ENCODE data around the gene AGPAT3. TPM values are rescaled to one million over a fixed set of nuclear protein-coding genes. Genes with fewer than 3 reads are reported as not detected.

AGPAT3 gene
- total and polyA plus RNA-seq, 2 donors (not counting 3 experiments of a cell fraction or from before 2014, with no cell fraction given): 39.9 to 76.7 TPM

GRCh38 chr21:43832648-43833047 is 32.4 kb upstream of the AGPAT3 start:
- Histone ChIP-seq H3K9me1 (replicated peaks; ENCODE audit: control insufficient read depth, extremely low read depth, insufficient read depth, low read length) (no peaks in the 10 kb centered on the region), H3K9me3 (replicated peaks; ENCODE audit: control insufficient read depth, insufficient read depth, low read length) (no peaks in the 10 kb centered on the region), H3K27me3 (ENCODE audit: control insufficient read depth in 2 of 2, insufficient read depth in 2 of 2, low read length in 2 of 2) (peaks cover 0 to 6% of the 10 kb centered on the region in 2 experiments), H3K27ac (ENCODE audit: insufficient read depth, low read depth, low read length) (no peak overlapping the region), H3K79me2 (ENCODE audit: control insufficient read depth, insufficient read depth, low read length) (no peaks in the 10 kb centered on the region), H3K4me1 (ENCODE audit: control insufficient read depth, extremely low read depth, insufficient read depth, low read length) (no peaks in the 10 kb centered on the region), H4K20me1 (replicated peaks; ENCODE audit: control insufficient read depth, extremely low read depth, insufficient read depth, low read length) (no peaks in the 10 kb centered on the region), H2AFZ (ENCODE audit: low read depth, low read length) (no peak overlapping the region), H3K9ac (replicated peaks; ENCODE audit: extremely low read depth, insufficient read depth, low read length) (no peak overlapping the region), H3K4me2 (ENCODE audit: insufficient read depth, low read length) (no peak overlapping the region), H3K4me3 (replicated peaks in 1 of 3; ENCODE audit: insufficient read depth in 1 of 3, low read depth in 1 of 3, low read length in 3 of 3) (no peak overlapping the region), H3K36me3 (ENCODE audit: control insufficient read depth in 2 of 2, extremely low read depth in 1 of 2, insufficient read depth in 2 of 2, low read length in 2 of 2) (no peaks in the 10 kb centered on the region)
- CTCF ChIA-PET: interaction anchor here (2.2 kb wide), 1 partner anchor 16 kb away, joined by 5 read pairs; no protein-coding TSS in a partner anchor
- FAIRE-seq: no peak
- intact Hi-C loops (cut with micrococcal nuclease): no loop called here
- POLR2A ChIA-PET: no interaction called here
- TF ChIP-seq POLR2AphosphoS5 (IDR thresholded peaks at IDR 0.05; ENCODE audit: insufficient read depth, low read depth, low read length): no peak
- TF ChIP-seq MYC (IDR thresholded peaks at IDR 0.05; ENCODE audit: low read depth, low read length): no peak
- TF ChIP-seq EZH2 (IDR thresholded peaks at IDR 0.05; ENCODE audit: borderline replicate concordance, low read depth, low read length, severe bottlenecking): no peak
- TF ChIP-seq MAX (IDR thresholded peaks at IDR 0.05; ENCODE audit: insufficient read depth, insufficient read length): no peak
- TF ChIP-seq FOS (IDR thresholded peaks at IDR 0.05; ENCODE audit: borderline replicate concordance, insufficient read depth, low read length): no peak
- TF ChIP-seq CTCF (IDR thresholded peaks at IDR 0.05; ENCODE audit: extremely low read depth in 1 of 2, insufficient read depth in 1 of 2, low read depth in 1 of 2, low read length in 2 of 2): no peak
- TF ChIP-seq JUN (IDR thresholded peaks at IDR 0.05; ENCODE audit: borderline replicate concordance, insufficient read depth, insufficient read length, low read depth): no peak
- TF ChIP-seq GATA2 (IDR thresholded peaks at IDR 0.05; ENCODE audit: insufficient read depth, insufficient read length, low read depth, low read length): no peak
- TF ChIP-seq POLR2A (IDR thresholded peaks at IDR 0.05; ENCODE audit: low read depth, low read length): no peak
- DNase-seq (ENCODE audit: low read depth, low spot score): no peak
- BruUV-seq (replicated peaks): no TSS peak
- dilution Hi-C loops (cut with MboI; ENCODE audit: extremely low pct_ligation_motif_present, low sequenced_read_pairs): no loop called here
